SK-N-SH (cell line): Measurements from ENCODE around the gene HOXC5.

Experiments used
- CTCF ChIP-seq: fragments of 200-600 bp; sonication (generic); IDR thresholded peaks from 2 replicates; pipeline ENCODE4 v1.6.1; 2017; ENCODE audit warnings: antibody characterized with exemption, mild to moderate bottlenecking, moderate library complexity
- ELF1 ChIP-seq: IDR thresholded peaks from 2 replicates; pipeline ENCODE4 v1.4.0; 2012
- EP300 ChIP-seq, 2 experiments: IDR thresholded peaks; 2 replicates each; pipeline versions ENCODE4 v1.4.0 to v1.6.1; 2012; ENCODE audit warnings: borderline replicate concordance in 1 of 2, low read depth in 1 of 2, low read length in 1 of 2
- GABPA ChIP-seq: IDR thresholded peaks from 2 replicates; pipeline ENCODE4 v1.4.0; 2012; ENCODE audit warnings: low read depth, mild to moderate bottlenecking
- POLR2AphosphoS5 ChIP-seq: IDR thresholded peaks from 2 replicates; pipeline ENCODE4 v1.6.1; 2012; ENCODE audit warnings: low read depth, low read length
- RAD21 ChIP-seq: IDR thresholded peaks from 2 replicates; pipeline ENCODE4 v1.6.1; 2012; ENCODE audit warnings: mild to moderate bottlenecking, low read length
- REST ChIP-seq: IDR thresholded peaks from 2 replicates; pipeline ENCODE4 v1.6.1; 2012; ENCODE audit warnings: mild to moderate bottlenecking, low read depth, low read length, moderate library complexity
- RXRA ChIP-seq: IDR thresholded peaks from 2 replicates; pipeline ENCODE4 v1.4.0; 2012; ENCODE audit warnings: low read depth, mild to moderate bottlenecking, borderline replicate concordance
- SMC3 ChIP-seq: IDR thresholded peaks from 2 replicates; pipeline ENCODE4 v1.6.1; 2012; ENCODE audit warnings: low read depth, low read length, improper control_type of control experiment
- TF ChIP-seq, protein P1 (sequence below): fragments of 150-350 bp; IDR thresholded peaks from 2 replicates; pipeline ENCODE4 v1.6.1; 2017; ENCODE audit warnings: antibody characterized with exemption, low read length, low read depth, borderline replicate concordance
- TF ChIP-seq, protein P2 (sequence below): IDR thresholded peaks from 2 replicates; pipeline ENCODE4 v1.4.0; 2012; ENCODE audit warnings: low read depth, borderline replicate concordance

GRCh38 chr12:54008260-54008552 is 24.6 kb upstream of the HOXC5 start:
- TF ChIP-seq RAD21 (no peak), CTCF (no peak), POLR2AphosphoS5 (no peak), GABPA (no peak), ELF1 (no peak), EP300 (IDR thresholded peaks at IDR 0.05; ENCODE audit: borderline replicate concordance in 1 of 2, low read depth in 1 of 2, low read length in 1 of 2) (no peak), SMC3 (no peak), RXRA (no peak), REST (no peak)
- TF ChIP-seq, protein P1, sequence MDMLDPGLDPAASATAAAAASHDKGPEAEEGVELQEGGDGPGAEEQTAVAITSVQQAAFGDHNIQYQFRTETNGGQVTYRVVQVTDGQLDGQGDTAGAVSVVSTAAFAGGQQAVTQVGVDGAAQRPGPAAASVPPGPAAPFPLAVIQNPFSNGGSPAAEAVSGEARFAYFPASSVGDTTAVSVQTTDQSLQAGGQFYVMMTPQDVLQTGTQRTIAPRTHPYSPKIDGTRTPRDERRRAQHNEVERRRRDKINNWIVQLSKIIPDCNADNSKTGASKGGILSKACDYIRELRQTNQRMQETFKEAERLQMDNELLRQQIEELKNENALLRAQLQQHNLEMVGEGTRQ, result no peak
- TF ChIP-seq, protein P2, sequence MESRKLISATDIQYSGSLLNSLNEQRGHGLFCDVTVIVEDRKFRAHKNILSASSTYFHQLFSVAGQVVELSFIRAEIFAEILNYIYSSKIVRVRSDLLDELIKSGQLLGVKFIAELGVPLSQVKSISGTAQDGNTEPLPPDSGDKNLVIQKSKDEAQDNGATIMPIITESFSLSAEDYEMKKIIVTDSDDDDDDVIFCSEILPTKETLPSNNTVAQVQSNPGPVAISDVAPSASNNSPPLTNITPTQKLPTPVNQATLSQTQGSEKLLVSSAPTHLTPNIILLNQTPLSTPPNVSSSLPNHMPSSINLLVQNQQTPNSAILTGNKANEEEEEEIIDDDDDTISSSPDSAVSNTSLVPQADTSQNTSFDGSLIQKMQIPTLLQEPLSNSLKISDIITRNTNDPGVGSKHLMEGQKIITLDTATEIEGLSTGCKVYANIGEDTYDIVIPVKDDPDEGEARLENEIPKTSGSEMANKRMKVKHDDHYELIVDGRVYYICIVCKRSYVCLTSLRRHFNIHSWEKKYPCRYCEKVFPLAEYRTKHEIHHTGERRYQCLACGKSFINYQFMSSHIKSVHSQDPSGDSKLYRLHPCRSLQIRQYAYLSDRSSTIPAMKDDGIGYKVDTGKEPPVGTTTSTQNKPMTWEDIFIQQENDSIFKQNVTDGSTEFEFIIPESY, result no peak
